NCI-H187 treated with DMSO at 0.1 percent for 48 hours (cell line): ENCODE results near the gene HIF1A.
"Not testable (repeated sequence)": the region's sequence is repeated elsewhere in the genome, so short reads cannot be mapped to it uniquely, and the experiment has no call there.

ENCODE experiments used
- DNase-seq: peaks from one replicate; lab custom pipeline; 2025; lab: John Stamatoyannopoulos, UW

HIF1A gene

DNA sequence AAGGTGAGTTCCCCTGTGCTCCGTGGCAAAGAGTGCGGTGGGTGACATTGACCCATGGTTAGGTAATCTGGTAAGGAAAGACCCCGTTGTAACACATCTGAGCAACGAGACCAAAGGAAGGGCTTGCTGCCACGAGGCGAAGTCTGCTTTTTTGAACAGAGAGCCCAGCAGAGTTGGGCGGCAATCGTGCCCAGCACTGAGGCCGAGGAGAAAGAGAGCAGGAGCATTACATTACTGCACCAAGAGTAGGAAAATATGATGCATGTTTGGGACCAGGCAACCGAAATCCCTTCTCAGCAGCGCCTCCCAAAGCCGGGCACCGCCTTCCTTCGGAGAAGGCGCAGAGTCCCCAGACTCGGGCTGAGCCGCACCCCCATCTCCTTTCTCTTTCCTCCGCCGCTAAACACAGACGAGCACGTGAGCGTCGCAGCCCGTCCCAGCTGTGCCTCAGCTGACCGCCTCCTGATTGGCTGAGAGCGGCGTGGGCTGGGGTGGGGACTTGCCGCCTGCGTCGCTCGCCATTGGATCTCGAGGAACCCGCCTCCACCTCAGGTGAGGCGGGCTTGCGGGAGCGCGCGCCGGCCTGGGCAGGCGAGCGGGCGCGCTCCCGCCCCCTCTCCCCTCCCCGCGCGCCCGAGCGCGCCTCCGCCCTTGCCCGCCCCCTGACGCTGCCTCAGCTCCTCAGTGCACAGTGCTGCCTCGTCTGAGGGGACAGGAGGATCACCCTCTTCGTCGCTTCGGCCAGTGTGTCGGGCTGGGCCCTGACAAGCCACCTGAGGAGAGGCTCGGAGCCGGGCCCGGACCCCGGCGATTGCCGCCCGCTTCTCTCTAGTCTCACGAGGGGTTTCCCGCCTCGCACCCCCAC, at the start of gene HIF1A:
Gene HIF1A (plus strand): TSS at position 684 of the 865 bp plus-strand sequence. CDS start 292 bp downstream, outside the sequence.
- DNase-seq, result peak; percentile 93

DNA sequence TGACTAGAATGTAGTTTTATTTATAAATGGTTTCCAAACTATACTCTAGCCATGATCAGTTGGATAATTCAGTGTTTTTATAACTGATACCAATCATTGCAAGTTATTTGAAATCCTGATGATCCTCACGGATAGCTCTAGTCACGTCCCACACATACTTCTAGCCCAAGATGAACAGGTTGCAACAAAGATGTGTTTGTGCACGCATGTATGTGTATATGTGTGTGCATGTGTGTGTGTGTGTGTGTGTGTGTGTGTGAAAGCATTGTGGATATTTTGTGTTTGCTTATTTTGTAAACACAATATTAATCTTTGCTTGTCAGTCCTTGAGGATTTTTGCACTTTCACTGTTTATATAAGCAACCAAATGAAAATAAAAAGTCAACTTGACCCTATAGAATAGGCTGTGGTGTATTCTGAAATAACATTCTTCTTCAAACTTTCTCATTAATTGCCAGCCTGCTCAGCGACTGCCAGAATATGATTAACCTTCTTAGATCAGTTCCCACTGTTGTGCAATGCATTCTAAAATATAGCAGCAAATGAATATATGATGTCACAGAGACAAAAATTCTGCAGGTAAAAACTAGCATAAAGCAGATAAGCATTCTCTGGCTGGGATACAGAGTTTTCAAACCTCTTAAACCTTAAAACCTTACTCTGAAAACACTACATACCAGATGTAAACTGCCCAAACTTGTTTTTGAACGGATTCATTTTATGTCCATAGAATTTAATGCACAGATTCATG, 48.8 kb upstream of the HIF1A start:
- DNase-seq, result no peak

DNA sequence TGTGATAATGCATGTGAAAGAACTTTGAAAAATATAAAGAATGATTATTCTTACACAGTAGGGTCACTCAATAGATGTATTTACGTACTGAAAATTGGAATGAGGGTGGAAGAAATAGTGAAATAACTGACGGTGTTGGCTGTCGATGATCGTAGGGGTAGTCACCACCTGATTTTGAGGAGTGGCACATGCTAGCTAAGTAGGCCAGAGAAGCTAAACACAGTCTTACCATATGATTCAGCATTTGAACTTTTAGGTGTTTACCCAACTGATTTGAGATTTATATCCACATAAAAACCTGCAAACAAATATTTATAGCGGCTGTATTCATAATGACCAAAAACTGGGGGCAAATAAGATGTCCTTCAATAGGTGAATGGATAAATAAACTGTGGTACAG, 47.6 kb upstream of the HIF1A start:
- no peak for DNase-seq

DNA sequence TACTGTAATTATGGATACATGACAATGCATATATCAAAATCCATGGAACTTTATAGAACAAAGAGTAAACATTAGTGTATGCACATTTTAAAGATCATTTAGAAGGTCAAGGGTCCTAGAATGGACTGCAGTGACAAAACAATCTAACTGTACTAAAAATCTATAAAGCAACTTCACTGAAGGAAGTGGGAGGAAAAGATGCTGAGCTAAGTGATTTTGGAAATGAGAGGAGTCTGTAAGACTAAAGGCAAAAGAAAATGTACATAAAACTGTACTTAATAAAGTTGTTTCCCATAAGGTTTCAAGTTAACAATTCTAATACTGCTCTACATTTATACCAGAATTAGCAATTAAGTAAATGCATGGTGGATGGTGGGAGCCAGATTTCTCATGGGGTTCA, 46.9 kb upstream of the HIF1A start:
- no peak for DNase-seq

DNA sequence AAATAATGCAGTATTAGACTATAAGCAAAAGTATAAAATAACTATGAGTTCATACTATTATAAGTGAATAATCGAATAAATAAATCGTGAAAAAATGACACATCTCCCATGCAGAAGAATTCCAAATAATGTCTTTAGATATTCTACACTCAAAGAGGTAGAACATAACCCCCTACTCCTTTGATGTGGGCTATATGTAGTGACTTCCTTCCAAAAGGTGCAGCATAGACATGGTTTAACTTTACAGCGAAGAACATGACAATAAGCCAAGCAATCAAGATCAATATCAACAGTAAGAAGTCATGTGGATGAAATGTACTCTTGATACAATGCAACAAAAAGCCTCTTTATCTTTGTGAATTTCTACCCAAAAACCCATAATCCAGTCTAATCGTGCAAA, 46.0 kb upstream of the HIF1A start:
- DNase-seq, result no peak

DNA sequence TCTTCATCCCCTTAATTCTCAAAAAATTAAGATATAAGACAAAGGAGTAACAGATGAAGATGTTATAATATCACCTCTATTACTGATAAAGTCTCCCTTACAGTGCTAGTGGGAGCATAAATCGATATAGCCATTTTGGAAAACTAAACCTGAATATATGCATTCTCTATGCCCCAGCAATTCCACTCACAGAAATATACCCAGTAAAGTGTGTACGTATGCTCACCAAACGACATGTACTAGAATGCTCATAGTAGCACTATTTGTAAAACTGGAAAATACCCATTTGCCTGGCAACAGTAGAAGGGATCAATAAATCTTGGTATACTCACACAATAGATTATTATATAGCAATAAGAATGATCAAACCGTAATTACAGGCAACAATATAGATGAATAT, 44.0 kb upstream of the HIF1A start:
- DNase-seq, result no peak

DNA sequence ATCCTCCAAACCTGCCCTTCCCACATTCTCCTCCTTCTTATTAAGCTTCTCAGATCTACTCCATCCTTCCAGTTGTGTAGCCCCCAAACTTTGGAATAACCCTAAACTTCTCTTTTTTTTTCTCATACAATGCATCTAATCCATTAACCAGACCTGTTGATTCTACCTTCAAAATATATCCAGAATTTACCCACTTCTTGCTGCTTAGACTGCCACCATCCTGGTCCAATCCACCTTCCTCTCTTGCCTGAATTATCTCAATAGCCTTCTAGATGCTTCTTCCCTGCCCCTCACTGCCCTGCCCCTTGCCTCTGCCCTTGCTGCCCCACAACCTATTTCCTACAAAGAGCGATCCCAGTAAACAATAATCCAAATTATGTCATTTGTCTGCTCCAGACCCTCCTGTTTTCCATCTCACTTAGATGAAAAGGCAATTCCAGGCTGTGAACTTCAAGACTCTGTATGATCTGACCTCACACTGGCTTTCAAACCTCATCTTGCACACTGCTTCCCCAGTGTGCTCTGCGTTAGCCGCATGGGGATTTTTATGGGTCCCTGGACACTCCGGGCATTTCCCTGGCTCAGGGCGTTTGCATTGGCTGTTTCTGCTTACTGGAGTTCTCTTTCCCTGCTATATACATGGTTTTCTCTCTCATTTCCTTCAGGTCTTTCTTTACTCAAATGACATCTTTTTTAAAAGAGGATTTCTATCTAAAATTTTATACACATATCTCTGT, 42.6 kb upstream of the HIF1A start:
- DNase-seq, result no peak

DNA sequence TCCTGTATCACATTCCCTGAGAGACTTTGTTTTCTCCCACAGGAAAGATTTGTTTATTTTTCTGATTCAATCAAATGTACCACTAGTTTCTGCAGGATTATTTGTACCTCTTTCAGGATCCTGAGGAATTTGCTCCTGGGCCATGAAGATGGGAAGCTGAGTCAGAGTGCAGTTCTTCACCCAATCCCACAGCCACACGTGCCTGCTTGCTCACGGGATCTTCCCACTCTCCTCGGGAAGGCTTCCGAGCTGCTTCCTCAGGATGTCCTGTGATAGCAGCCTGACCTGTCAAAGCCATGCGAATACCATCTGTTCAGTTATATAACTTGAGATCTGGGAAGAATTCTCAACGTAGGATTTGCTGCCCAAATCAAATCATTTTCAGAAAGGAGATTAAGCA, 41.8 kb upstream of the HIF1A start:
- DNase-seq, result no peak

DNA sequence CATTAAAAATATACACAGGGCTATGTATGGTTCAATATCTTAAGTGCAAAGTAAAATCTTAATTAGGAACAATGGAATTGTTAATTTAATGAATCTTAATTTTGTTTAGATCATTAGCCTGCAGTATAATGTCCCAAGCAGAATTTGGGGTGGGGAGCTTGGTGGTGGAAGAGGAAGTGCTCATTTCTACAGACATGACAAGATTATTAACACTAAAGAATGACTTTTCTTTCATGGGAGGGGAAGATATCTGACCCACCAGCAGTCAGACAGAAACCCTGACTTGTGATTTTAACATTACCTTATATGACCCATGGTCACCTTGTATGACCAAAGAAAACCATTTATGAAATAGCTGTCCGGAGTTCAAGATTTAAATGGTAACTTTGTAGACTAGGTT, 41.3 kb upstream of the HIF1A start:
- no peak for DNase-seq

DNA sequence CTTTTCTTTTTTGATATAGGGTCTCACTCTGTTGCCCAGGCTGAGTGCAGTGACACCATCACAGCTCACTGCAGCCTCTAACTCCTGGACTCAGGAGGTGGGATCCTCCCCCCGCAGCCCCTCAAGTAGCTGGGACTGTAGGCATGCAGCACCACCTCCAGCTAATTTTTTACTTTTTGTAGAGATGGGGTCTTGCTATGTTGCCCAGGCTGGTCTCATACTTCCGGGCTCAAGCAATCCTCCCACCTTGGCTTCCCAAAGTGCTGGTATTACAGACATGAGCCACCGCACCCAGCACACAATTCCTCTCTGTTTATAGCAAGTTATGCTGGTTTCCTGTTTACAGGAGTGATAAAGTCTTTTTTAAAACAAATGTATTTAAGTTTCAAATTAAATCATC, 39.5 kb upstream of the HIF1A start:
- DNase-seq, result no peak

DNA sequence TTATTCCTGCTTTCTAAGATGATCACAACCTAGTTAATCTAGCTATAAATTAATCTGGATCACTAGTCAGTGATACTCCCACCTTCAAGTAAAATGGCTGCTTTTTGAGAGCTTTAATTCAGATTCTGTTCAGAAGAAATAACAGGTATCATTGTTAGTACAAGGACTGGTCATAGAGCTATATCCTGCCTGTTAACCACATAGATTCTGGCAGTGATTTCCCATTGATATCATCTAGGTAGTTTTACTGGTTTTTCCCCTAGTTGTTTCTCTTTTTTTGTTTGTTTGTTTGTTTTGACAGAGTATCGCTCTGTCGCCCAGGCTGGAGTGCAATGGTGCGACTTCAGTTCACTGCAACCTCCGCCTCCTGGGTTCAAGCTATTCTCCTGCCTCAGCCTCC, 39.0 kb upstream of the HIF1A start:
- DNase-seq, result no peak

DNA sequence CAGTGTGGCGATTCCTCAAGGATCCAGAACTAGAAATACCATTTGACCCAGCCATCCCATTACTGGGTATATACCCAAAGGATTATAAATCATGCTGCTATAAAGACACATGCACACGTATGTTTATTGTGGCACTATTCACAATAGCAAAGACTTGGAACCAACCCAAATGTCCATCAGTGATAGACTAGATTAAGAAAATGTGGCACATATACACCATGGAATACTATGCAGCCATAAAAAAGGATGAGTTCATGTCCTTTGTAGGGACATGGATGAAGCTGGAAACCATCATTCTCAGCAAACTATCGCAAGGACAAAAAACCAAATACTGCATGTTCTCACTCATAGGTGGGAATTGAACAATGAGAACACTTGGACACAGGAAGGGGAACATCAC, 37.2 kb upstream of the HIF1A start:
- not testable (repeated sequence) for DNase-seq

DNA sequence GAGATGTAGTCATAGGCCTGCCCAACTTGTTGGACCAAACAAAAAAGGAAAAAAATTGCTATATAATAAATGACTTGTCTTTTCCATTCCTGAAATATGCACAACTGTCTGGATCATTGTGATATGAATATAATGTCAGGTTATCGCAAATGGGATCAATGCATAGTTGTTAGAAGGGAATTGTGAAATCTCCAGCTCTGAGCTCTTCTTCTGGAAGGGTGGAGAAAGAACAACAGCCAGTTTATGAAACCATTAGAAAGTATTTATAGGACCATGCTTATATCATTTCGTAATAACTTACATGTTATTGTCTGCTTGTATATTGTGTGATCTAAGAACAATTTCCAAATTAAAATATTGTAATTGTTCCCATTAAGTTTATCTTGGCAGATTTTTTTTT, 35.7 kb upstream of the HIF1A start:
- DNase-seq, result no peak

DNA sequence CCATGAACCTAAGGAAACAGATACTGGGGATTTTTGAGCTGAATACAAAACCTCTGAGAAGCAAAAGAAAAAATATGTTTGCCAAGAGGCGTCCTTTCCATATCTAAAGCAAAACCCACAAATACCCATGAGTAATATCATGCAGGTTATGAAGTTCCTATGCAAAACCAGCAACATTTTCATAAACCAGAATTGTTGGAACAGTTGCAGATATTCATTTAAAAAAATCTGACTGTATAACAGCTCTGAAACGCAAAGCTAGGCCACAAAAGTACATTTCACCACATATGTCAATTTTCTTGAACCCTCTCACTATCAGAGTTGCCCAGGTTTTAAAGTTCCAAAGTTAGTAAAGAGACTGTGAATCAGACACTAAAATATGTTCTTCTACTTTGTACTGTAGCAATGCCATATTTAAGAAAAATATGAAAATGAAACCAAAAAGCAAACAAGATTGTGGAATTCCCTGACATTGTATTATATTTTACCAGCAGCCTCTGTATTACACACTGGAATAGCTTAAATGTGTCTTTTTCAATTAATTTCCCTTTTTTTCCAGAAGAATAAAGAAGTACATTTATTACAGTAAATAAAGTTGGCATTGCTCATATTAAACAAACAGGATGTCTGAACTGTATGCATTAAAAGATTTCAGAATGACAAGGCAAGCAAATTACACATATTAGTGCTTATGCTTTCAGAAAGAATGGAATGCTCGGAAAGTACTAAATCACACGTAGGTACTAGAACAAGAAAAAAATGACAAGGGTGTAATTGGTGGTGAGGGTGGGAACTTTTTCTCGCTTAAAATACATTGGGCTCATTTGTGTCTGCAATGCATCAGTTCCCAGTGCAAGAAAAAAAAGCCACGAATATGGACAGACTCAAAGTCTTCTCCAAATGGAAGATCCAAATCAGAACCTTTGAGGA, 33.6 kb upstream of the HIF1A start:
- no peak for DNase-seq

DNA sequence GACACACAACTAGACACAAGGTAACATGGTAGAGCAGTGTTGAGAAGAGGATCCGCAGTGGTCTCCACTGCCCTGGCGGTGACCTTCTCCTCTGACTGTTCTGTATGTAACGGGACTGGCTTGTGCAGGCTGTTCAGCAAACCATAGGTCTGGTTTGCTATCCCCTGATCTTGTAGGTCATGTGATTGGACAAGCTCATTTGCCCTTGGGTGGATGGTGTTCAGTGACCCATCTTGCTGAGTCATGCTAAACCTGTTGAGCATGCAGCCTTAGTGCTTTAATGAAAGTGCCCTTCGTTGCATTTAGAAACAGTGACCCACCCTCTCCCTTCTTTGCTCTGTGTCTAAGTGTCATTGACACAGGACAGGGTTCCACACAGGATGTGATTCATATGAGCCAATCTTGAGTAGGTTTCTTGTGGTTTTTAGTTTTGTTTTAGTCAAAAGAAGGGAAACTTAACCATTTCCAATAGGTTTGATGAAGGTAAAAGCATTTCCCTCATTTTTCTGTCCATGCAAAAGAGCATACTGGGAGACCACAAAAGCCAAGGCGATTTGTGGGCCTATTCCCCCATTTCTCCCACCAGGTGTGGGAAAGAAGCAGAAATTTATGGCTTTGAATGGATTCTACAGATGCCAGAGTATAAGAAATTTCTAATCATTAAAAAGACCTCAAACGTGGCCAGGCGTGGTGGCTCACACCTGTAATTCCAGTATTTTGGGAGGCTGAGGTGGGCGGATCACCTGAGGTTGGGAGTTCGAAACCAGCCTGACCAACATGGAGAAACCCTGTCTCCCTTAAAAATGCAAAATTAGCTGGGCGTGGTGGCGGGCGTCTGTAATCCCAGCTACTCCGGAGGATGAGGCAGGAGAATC, 32.6 kb upstream of the HIF1A start:
- DNase-seq, result no peak

DNA sequence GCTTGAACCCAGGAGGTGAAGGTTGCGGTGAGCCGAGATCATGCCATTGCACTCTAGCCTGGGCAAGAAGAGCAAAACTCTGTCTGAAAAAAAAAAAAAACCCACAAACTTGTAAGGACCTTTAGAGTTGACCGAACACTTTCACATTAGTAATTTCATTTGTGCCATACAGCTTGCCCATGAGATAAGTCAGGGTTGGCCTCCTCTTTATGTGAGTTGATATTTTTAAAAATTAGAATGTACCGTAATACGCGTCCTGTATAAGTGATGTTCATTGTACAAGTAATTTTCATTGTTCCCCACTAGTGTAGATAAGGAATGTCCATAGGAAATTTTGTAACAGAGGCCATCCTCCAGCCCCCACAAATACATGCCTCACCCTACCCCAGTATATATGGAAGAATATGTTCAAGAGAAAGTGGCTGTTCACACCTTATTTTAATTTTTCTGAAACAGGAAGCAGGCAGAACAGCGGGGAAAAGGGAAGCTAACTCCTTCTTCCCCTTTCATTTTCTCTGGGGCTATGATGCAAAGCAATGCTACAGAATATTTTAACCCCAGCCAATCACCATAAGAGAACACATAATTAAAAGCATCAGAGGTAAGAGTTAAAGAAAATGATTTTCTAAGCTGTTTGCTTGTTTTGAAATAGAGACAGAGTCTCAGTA, 31.9 kb upstream of the HIF1A start:
- no peak for DNase-seq

DNA sequence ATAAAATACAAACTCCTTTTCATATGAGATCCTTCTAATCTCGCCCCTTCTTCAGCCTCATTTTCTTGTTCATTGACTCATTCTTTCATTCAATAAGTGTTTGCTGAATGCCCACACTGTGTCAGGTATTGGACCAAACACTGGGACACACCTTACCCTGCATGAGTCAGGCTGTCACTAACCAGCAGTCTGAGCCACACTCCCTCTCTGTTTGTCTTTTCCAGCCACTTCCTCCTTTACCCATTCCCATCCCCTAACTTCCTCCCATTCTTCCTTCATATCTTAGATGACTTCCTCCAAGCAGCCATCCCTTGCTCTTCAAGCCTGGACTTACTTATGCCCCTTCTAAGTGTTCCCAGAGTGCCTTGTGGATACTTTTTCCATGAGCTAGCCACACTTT, 27.0 kb upstream of the HIF1A start:
- DNase-seq, result no peak

DNA sequence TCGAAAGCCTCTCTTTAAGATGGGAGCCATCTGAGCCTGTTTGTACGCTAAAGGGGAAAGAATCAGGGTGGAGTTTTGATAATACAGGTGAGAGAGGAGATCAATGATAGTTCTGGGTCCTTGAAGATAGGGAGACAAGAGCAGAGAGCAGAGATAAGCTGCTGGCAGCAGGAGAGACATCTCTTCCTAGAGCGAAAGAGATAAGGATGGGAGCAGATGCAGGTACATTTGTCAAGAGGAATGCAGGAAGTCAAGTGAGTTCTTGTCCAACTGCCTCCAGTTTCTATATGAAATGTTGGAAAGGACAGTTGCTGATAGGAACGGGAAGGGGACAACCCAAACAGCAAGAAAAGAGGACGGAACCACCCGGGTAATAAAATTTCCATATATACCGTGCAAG, 24.7 kb upstream of the HIF1A start:
- no peak for DNase-seq

DNA sequence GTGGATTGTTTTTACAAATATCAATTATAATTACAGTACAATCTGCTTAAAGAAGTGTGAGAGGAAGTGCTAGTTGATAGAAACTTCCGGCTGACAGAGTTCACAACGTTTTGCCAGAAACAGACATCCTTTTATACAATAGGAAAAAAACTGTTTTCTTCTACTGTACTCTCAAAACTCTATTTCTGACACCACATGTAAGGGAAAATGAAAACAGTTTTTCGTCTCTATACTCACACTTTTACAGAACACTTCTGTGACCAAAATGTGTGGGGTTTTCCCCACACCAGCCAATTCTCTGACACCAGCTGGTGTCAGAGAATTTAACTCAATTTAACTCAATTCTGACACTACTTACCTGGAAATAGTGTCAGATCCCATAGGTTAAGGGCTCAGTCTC, 24.2 kb upstream of the HIF1A start:
- no peak for DNase-seq

DNA sequence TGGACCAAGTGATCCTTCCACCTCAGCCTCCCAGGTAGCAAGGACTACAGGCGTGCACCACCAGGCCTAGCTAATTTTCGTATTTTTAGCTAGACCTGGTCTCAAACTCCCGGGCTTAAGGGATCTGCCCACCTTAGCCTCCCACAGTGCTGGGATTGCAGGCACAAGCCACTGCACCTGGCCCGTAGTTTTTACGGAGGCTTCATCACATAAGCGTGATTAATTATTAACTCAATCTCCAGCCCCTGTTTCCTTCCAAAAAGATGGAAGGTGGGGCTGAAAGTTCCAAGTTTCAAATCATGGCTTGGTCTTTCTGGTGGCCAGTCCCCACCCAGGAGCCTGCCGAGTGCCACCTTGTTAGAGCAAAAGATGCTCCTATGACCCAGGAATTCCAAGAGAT, 22.5 kb upstream of the HIF1A start:
- DNase-seq, result no peak
